T47D (cell line): ENCODE measurements around the gene TAB2.
"Not testable (repeated sequence)": the region's sequence is repeated elsewhere in the genome, so short reads cannot be mapped to it uniquely, and the experiment has no call there.

Experiments used
- DNase-seq, 2 experiments: peaks; one replicate each; pipeline versions ENCODE4 v3.0.0 to v3.0.0-alpha.2; 2011 to 2012; ENCODE audit warnings: low read depth in 1 of 2, low spot score in 1 of 2
- JUND ChIP-seq: IDR thresholded peaks from 2 replicates; pipeline ENCODE4 v1.6.1; 2012; ENCODE audit warnings: low read depth
- in situ Hi-C: cut with HindIII; loops from 2 replicates; pipeline ENCODE4 v1.10.0; 2016; ENCODE audit warnings: low sequenced_read_pairs, low pct_unique_long_range_greater_than_20kb

TAB2 gene

DNA sequence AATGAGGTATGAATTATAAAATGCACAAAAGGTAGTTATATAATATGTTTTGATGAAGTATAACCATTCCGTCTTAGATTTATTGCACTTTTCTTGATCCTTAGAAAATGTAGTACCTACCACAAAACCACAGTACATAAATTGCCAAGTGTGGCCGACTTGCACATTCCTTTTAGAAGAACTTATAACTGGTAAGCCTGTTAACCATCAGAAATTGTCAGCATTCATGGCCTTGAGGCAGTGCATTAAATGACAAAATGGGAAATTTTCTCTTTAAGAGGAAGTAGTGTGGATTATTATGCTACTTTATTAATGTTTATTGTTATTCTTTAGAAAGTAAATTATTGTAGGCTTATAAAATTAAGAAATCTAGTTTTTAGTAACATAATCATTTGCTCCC, 29.6 kb downstream of the TAB2 start:
- DNase-seq: no peak
- in situ Hi-C loops: no loop called here
- no peak for TF ChIP-seq JUND

- DNase-seq, in situ Hi-C loops: not testable (repeated sequence)
These were observed 31.8 kb downstream of the TAB2 start for GRCh38 chr6:149349279-149349678.

GRCh38 chr6:149354009-149354408, 36.5 kb downstream of the TAB2 start:
- in situ Hi-C loops: no loop called here
- DNase-seq: no peak
- TF ChIP-seq JUND: no peak

DNA sequence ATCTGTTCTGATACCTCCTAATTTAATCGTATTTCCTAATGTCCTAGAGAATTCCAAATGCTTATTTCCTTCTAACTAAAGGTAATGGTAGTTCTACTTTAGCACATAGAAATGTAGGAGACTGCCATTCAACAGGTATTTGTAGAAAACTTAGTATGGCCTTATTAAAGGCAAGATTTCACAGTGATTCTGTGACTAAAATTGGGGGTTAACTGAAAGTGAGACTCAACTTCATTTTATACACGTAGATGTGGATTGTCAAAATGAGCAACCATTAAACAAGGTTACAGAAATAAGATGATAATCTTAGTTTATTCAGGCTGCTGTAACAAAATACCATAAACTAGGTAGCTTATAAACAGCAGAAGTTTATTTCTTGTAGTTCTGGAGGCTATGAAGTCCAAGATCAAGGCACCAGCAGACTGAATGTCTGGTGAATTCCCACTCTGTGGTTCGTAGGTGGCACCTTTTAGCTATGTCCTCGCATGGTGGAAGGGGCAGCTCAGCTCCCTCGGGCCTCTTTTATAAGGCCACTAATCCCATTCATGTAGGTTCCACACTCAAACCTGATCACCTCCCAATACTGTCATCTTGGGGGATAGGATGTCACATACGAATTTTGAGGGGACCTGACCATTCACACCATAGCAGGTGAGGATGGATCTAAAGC, 38.7 kb downstream of the TAB2 start:
- in situ Hi-C loops: no loop called here
- no peak for TF ChIP-seq JUND
- DNase-seq: no peak

DNA sequence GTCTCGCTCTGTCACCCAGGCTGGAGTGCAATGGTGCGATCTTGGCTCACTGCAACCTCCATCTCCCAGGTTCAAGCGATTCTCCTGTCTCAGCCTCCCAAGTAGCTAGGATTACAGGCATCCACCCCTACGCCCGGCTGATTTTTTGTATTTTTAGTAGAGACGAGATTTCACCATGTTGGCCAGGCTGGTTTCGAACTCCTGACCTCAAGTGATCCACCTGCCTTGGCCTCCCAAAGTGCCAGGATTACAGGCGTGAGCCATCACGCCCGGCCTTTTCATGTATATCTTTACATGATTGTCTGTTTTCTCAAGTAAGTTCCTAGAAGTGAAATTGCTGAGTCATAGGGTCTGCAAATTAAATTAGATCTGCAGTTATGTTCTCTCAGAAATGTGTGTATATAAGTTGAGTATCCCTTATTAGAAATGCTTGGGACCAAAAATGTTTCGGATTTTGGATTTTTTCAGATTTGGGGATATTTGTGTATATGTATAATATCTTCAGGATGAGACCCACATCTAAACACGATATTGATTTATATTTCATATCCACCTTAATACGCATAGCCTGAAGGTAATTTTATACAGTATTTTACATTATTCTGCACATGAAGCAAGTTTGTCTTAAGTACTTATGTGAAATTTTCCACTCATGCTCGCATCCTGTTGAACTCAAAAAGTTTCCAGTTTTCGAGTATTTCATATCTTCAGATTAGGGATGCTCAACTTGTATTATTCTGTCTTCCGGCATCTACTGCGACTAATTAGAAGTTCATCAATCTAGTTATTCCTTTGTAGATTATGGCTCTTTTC, 40.4 kb downstream of the TAB2 start:
- no peak for DNase-seq
- TF ChIP-seq JUND: no peak
- in situ Hi-C loops: no loop called here

GRCh38 chr6:149359440-149359839, 41.9 kb downstream of the TAB2 start:
- DNase-seq: no peak
- in situ Hi-C loops: no loop called here
- TF ChIP-seq JUND: no peak

DNA sequence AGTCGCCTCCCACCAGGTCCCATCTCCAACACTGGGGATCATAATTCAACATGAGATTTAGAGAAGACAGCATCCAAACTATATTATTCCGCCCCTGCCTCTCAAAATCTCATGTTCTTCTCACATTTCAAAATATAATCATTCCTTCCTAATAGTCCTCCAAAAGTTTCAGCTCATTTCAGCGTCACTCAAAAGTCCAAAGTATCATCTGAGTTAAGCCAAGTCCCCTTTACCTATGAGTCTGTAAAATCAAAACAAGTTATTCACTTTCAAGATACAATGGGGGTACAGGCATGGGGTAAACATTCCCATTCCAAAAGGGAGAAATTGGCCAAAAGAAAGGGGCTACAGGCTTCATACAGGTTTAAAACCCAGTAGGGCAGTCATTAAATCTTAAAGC, 43.0 kb downstream of the TAB2 start:
- DNase-seq: no peak
- no peak for TF ChIP-seq JUND
- in situ Hi-C loops: no loop called here

- in situ Hi-C loops: no loop called here
- no peak for TF ChIP-seq JUND
- no peak for DNase-seq
These were observed 44.8 kb downstream of the TAB2 start for GRCh38 chr6:149362289-149362688.

DNA sequence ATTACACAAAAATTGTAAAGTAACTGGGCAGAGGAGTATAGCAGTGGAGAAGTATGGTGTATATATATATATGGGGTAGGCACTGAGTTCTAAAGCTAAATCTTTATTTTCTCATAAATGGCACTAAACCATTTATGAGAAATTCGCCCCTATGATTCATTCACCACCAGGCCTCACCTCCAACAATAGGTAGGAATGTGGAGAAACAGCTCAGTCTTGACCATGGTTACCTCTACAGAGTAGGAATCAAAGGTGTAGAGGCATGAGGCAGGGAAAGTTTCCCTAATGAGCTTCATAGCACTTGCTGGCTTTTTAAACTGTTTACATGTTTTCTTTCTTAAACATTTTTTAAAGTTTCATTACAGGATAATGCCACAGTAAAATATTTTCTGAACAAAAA, 45.6 kb downstream of the TAB2 start:
- in situ Hi-C loops: no loop called here
- no peak for TF ChIP-seq JUND
- peak in 1 of 2 experiments; percentile 50 for DNase-seq

DNA sequence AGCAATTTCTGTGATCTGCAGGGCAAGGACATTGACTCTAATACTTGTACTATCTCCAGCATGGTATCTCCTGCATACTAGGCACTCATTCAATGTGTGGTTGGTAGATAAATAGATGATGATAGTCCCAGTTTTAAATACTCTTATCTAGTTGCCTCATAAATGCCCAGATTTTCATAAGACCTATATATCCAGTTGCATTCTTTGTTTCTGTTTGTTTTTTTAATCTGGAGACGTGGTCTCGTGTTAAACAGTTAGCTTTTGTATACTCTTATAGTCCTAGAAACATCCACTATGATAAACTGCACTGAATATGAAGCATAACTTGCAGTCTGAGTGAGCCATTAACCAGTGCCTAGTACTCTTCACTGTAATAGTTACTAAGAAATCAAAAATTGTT, 47.0 kb downstream of the TAB2 start:
- no peak for DNase-seq
- no peak for TF ChIP-seq JUND
- in situ Hi-C loops: no loop called here

DNA sequence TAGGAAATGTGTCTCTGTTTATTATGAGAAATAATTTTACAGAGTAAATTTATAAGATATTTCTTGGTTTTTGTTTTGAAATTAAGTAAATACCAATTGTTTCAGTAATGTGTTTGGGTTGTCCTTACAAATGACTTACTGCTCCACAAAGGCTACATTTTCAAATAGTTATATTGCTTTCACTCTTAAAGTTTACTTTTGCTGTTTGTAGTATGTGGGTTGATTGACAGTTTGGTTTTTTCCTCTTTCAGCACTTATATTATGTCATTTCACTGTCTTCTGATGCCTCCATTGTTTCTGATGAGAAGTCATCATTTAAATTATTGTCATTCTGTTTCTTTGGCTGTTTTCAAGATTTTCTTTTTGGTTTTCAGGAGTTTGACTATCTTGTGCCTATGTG, 47.7 kb downstream of the TAB2 start:
- in situ Hi-C loops: no loop called here
- no peak for DNase-seq
- TF ChIP-seq JUND: no peak

DNA sequence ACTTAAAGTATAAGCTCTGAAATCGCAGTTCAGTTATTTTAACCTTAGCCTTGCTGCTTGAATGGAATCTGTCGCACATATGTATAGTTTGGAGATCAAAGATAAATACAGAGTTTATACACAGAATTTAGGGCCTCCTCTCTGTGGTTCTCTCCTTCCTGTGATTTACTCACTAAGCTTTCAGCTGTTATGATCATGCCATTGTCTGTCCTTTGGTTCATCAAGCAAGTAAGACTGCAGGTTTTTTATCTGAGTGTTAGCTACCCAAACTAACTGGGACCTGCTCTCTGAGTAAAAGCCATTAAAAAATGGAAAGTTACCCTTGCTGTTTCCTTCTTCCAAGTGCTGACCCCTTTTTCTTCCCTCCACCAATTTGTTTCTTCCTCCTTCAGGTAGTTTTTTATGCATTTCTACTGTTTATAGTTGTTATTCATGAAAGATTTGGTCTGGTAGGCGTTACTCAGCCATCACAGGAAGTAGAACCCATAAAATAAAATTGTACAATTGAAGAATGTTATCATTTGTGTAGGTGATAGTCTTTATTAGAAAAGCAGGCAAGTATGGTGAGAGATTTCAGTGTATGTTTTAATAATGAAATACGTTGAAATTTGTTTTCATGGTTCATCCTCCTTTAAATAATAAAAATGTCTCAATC, 48.9 kb downstream of the TAB2 start:
- TF ChIP-seq JUND: no peak
- no peak for DNase-seq
- in situ Hi-C loops: no loop called here

DNA sequence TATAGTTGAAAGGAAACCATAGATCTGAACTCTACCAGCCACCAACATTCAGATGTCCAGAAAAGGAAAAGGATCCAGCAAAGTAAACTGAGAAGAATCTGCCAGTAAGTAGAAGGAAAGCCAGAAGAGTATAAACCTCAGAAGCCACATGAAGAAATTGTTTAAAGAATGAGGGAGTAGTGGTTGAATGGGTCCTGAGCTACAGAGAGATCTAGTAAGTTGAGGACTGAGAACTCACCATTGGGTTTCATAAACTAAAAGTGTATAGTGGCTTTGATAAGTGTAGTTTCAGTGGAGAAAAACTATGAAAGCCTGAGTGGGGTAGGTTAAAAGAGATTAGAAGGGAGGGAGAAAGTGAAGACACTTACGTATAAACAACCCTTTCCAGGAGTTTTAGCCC, 50.6 kb downstream of the TAB2 start:
- no peak for DNase-seq
- TF ChIP-seq JUND: no peak
- in situ Hi-C loops: no loop called here

- DNase-seq: no peak
- TF ChIP-seq JUND: no peak
- in situ Hi-C loops: no loop called here
These were observed 53.6 kb downstream of the TAB2 start for GRCh38 chr6:149371154-149371553.
